Activated CD8-positive, alpha-beta T cell treated with anti-CD3 and anti-CD28 coated beads, Interleukin-2, amount 10 ng/mL, durations not matched to agents 7 days and 5 days (primary cell): ENCODE data around the gene GNG13. TPM values are rescaled to one million over a fixed set of nuclear protein-coding genes. Genes with fewer than 3 reads are reported as not detected.

ENCODE experiments used
- ATAC-seq: fragments of 150-1000 bp; cut with Tn5 transposase; one replicate; pipeline ENCODE4 v1.10.0; 2021; ENCODE audit warnings: moderate library complexity
- CTCF ChIA-PET: fragments of 350-600 bp; sonication (Branson Sonifier 250); formaldehyde crosslinking; loops from one replicate; lab custom pipeline; 2021; ENCODE audit warnings: antibody characterized with exemption; lab: Charles Lee
- POLR2A ChIA-PET: fragments of 350-600 bp; sonication (Branson Sonifier 250); formaldehyde crosslinking; loops from one replicate; lab custom pipeline; 2021; ENCODE audit warnings: antibody characterized with exemption; lab: Charles Lee
- DNase-seq: peaks from one replicate; pipeline ENCODE4 v3.0.0-alpha.2; 2020
- H3K27ac Mint-ChIP-seq: one replicate; pipeline ENCODE4 v1.8.0; 2021; ENCODE audit warnings: mild to moderate bottlenecking, mixed read lengths
- H3K27me3 Mint-ChIP-seq: one replicate; pipeline ENCODE4 v1.8.0; 2021; ENCODE audit warnings: low read depth, mixed read lengths
- H3K36me3 Mint-ChIP-seq: one replicate; pipeline ENCODE4 v1.8.0; 2021; ENCODE audit warnings: low read depth, mixed read lengths
- H3K4me1 Mint-ChIP-seq: one replicate; pipeline ENCODE4 v1.8.0; 2021; ENCODE audit warnings: low read depth, mixed read lengths
- H3K4me3 Mint-ChIP-seq: one replicate; pipeline ENCODE4 v1.8.0; 2021; ENCODE audit warnings: mild to moderate bottlenecking, mixed read lengths
- H3K9me3 Mint-ChIP-seq: one replicate; pipeline ENCODE4 v1.8.0; 2022; ENCODE audit warnings: mixed read lengths; ENCODE audit not compliant: insufficient read depth
- total RNA-seq, 2 experiments: library from RNA; stranded (reverse); gene quantifications; one replicate each; pipeline ENCODE4 v1.2.3, GENCODE V29; 2021

GNG13 gene
- total RNA-seq, 2 experiments from 2014 or later: not detected

DNA sequence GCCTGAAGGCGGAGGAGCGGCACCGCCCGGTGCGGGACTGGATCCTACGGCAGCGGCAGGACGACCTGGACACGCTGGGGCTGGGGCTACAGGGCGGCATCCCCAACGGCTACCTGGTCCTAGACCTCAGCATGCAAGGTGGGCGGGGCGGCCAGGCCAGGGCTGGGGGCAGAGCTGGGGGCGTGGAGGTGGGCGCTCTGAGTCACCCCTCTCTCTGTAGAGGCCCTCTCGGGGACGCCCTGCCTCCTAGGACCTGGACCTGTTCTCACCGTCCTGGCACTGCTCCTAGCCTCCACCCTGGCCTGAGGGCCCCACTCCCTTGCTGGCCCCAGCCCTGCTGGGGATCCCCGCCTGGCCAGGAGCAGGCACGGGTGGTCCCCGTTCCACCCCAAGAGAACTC, 32.1 kb downstream of the GNG13 start:
- Mint-ChIP-seq H3K4me3 (no peak overlapping the region), H3K4me1 (no peaks in the 10 kb centered on the region), H3K9me3 (no peaks in the 10 kb centered on the region), H3K36me3 (no peaks in the 10 kb centered on the region), H3K27me3 (no peaks in the 10 kb centered on the region), H3K27ac (no peak overlapping the region)
- CTCF ChIA-PET: no interaction called here
- no peak for DNase-seq
- no peak for ATAC-seq
- POLR2A ChIA-PET: no interaction called here

DNA sequence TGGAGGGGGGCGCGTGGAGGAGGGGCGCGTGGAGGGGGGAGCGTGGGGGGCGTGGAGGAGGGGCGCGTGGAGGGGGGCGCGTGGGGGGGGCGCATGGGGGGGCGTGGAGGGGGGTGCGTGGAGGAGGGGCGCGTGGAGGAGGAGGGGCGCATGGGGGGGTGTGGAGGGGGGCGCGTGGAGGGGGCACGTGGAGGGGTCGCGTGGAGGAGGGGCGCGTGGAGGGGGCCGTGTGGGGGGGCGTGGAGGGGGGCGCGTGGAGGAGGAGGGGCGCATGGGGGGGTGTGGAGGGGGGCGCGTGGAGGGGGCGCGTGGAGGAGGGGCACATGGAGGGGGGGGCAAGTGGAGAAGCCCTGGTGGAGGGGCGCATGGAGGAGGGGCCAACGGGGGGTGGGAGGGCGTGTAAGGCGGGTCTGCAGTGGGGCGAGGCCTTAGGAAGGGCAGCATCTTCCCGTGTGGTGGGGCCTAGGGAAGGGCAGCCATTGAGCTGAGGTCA, 32.7 kb downstream of the GNG13 start:
- POLR2A ChIA-PET: no interaction called here

DNA sequence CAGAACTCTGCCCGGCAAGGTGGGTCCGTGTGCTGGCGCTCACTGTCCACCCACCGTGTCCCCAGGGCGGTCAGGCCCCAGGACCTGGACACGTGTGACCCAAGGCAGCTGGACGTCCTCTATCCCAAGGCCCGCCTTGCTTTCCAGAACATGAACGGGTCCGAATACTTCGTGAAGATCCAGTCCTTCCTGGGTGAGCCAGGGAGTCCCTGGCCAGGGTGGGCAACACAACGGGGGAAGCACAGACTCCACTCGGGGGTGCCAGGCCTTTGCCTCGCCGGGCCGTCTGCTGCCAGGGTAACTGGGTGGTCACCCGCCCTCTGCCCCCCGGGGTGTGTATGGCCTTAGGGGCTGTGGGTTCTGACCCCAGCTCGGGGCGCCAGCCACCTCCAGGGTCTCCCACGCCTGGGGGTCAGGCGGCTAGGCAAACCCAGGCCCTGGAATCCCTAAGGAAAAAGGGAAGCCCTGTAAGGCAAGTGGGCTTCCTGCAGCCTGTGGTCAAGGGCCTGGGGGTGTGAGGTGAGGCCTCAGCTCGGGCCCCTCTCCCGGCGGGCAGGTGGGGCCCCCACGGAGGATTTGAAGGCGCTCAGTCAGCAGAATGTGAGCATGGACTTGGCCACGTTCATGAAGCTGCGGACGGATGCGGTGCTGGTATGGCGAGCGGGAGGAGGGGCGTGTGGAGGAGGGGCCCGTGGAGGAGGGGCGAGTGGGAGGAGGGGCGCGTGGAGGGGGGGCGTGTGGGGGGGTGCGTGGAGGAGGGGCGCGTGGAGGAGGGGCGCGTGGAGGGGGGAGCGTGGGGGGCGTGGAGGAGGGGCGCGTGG, 33.5 kb downstream of the GNG13 start:
- Mint-ChIP-seq H3K27ac (no peak overlapping the region), H3K4me3 (no peak overlapping the region), H3K9me3 (no peaks in the 10 kb centered on the region), H3K4me1 (no peaks in the 10 kb centered on the region), H3K36me3 (no peaks in the 10 kb centered on the region), H3K27me3 (no peaks in the 10 kb centered on the region)
- ATAC-seq (no peak), DNase-seq (no peak)
- ChIA-PET CTCF (no interaction called here), POLR2A (interaction anchor here (0.7 kb wide), 1 partner anchor 203 kb away, joined by 3 read pairs; no protein-coding TSS in a partner anchor)

More for the DNA sequence above, 32.7 kb downstream of the GNG13 start:
- Mint-ChIP-seq H3K27ac (no peak overlapping the region), H3K36me3 (no peaks in the 10 kb centered on the region), H3K9me3 (no peaks in the 10 kb centered on the region), H3K4me3 (no peak overlapping the region), H3K4me1 (no peaks in the 10 kb centered on the region), H3K27me3 (no peaks in the 10 kb centered on the region)
- ATAC-seq (no peak), DNase-seq (no peak)
- CTCF ChIA-PET: no interaction called here

DNA sequence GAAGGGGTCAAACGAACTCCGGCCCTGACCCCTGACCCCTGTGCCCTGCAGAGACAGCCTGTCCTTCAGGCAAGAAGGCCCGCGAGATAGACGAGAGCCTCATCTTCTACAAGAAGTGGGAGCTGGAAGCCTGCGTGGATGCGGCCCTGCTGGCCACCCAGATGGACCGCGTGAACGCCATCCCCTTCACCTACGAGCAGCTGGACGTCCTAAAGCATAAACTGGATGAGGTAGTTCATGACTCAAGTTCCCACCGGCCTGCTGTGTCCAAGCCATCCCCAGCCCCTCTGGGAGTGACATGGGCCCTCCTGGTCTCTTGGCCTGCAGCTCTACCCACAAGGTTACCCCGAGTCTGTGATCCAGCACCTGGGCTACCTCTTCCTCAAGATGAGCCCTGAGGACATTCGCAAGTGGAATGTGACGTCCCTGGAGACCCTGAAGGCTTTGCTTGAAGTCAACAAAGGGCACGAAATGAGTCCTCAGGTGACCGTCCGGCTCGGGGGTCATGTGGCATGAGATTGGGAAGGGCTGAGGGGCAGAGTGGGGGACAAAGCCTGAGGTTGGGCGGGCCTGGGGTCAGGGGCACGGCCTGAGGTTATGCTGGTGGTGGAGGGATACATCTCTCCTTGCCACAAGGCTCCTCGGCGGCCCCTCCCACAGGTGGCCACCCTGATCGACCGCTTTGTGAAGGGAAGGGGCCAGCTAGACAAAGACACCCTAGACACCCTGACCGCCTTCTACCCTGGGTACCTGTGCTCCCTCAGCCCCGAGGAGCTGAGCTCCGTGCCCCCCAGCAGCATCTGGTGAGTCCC, 34.3 kb downstream of the GNG13 start:
- no peak for ATAC-seq
- Mint-ChIP-seq H3K4me1 (no peaks in the 10 kb centered on the region), H3K27ac (no peak overlapping the region), H3K27me3 (no peaks in the 10 kb centered on the region), H3K9me3 (no peaks in the 10 kb centered on the region), H3K4me3 (no peak overlapping the region), H3K36me3 (no peaks in the 10 kb centered on the region)
- ChIA-PET CTCF (no interaction called here), POLR2A (interaction anchor here (0.7 kb wide), 2 partner anchors 204 to 836 kb away, joined by 3 read pairs; no protein-coding TSS in a partner anchor)
- DNase-seq: no peak

DNA sequence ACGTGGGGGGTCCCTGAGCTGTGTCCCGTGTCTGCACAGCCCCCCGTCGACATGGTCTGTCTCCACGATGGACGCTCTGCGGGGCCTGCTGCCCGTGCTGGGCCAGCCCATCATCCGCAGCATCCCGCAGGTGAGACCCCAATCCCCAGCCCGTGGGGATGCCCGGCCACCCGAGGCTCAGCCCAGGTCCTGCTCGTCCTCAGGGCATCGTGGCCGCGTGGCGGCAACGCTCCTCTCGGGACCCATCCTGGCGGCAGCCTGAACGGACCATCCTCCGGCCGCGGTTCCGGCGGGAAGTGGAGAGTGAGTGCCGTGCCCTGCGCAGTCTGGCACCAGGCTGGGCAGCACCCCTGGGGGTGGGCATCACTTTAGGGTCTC, 35.1 kb downstream of the GNG13 start:
- Mint-ChIP-seq H3K4me1 (no peaks in the 10 kb centered on the region), H3K36me3 (no peaks in the 10 kb centered on the region), H3K4me3 (no peak overlapping the region), H3K27me3 (no peaks in the 10 kb centered on the region), H3K9me3 (no peaks in the 10 kb centered on the region), H3K27ac (no peak overlapping the region)
- no peak for ATAC-seq
- ChIA-PET POLR2A (no interaction called here), CTCF (no interaction called here)
- DNase-seq: no peak

DNA sequence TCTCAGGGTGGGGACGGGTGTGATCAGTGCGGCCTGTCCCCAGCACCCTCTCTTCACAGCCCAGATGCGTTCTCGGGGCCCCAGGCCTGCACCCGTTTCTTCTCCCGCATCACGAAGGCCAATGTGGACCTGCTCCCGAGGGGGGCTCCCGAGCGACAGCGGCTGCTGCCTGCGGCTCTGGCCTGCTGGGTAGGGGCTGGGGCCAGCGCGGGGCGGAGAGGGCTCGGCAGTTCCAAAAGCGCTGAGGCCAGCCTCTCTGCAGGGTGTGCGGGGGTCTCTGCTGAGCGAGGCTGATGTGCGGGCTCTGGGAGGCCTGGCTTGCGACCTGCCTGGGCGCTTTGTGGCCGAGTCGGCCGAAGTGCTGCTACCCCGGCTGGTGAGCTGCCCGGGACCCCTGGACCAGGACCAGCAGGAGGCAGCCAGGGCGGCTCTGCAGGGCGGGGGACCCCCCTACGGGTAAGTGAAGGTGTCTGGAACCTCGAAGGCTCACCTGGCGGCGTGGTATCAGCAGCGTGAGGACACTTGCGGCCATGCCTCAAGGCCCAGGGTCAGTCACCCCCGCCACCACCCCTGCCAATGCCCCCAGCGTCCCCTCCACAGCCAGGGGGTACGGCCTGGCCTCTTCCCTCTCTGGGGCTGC, 35.6 kb downstream of the GNG13 start:
- no peak for DNase-seq
- Mint-ChIP-seq H3K4me1 (no peaks in the 10 kb centered on the region), H3K27me3 (no peaks in the 10 kb centered on the region), H3K4me3 (no peak overlapping the region), H3K27ac (no peak overlapping the region), H3K9me3 (no peaks in the 10 kb centered on the region), H3K36me3 (no peaks in the 10 kb centered on the region)
- POLR2A ChIA-PET: no interaction called here
- CTCF ChIA-PET: no interaction called here
- ATAC-seq: no peak

DNA sequence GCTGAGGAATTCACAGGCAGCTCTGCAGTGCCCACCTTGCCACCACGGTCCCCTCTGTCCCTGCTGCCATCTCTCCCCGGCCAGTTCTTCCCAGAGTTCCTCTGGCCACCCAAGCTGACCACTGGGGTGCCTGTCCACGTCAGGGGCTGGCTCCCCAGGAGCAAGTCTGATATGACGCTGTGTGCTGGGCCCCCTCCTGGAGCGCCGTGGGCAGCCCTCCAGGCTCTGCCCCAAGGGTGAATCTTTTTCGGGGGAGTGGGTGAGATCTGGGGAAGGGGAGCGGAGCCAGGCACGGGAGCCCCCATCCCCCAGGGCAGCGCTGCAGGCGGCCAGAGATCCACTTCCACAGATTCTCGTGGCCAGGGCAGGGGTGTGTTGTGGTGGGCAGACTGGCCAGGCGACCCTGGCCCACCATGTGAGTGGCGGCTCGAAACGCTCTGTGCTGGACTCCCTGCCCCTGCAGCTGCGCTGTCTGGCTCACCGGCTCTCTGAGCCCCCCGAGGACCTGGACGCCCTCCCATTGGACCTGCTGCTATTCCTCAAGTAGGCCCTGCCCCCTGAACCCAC, 36.3 kb downstream of the GNG13 start:
- POLR2A ChIA-PET: no interaction called here
- no peaks in the 10 kb centered on the region for H3K27me3 Mint-ChIP-seq
- CTCF ChIA-PET: no interaction called here
- no peak overlapping the region for H3K4me3 Mint-ChIP-seq
- ATAC-seq (no peak), DNase-seq (no peak)
- H3K27ac Mint-ChIP-seq: no peak overlapping the region
- H3K4me1 Mint-ChIP-seq: no peaks in the 10 kb centered on the region
- H3K9me3 Mint-ChIP-seq: no peaks in the 10 kb centered on the region
- H3K36me3 Mint-ChIP-seq: no peaks in the 10 kb centered on the region

DNA sequence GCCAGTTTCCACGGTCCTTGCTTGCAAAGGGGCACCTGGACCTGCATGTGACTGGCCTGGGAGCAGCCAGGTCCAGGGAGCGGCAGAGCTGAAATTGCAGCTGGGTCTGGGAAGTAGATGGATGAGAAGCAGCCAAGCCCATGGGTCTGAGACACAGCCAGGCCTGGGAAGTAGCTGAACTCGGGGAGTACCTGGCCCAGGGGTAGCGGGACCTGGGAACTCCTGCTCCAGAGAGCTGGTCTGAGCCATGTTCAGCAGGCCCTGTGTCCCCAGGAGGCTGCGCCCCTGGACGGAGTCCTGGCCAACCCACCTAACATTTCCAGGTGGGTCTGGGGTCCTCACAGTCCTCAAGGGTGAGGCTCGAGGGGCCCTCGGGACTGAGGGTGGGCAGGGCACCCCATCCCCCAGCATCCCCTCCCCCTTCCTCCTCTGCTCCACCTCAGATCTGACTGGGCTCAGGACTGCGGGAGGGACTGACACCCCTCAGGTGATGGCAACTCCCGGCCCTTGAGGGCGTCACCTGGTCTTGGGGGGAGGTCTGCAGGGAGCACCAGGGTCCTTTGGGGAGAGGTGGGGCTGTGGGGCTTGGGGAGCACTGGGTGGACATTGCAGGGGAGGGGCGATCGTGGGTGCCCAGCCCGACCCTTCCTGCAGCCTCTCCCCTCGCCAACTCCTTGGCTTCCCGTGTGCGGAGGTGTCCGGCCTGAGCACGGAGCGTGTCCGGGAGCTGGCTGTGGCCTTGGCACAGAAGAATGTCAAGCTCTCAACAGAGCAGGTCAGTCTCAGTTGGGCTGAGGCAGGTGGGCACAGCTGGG, 37.0 kb downstream of the GNG13 start:
- H3K4me1 Mint-ChIP-seq: no peaks in the 10 kb centered on the region
- POLR2A ChIA-PET: no interaction called here
- H3K27ac Mint-ChIP-seq: no peak overlapping the region
- no peaks in the 10 kb centered on the region for H3K36me3 Mint-ChIP-seq
- peak; percentile 17 for ATAC-seq
- no peaks in the 10 kb centered on the region for H3K9me3 Mint-ChIP-seq
- DNase-seq: no peak
- H3K27me3 Mint-ChIP-seq: no peaks in the 10 kb centered on the region
- CTCF ChIA-PET: no interaction called here
- H3K4me3 Mint-ChIP-seq: no peak overlapping the region

DNA sequence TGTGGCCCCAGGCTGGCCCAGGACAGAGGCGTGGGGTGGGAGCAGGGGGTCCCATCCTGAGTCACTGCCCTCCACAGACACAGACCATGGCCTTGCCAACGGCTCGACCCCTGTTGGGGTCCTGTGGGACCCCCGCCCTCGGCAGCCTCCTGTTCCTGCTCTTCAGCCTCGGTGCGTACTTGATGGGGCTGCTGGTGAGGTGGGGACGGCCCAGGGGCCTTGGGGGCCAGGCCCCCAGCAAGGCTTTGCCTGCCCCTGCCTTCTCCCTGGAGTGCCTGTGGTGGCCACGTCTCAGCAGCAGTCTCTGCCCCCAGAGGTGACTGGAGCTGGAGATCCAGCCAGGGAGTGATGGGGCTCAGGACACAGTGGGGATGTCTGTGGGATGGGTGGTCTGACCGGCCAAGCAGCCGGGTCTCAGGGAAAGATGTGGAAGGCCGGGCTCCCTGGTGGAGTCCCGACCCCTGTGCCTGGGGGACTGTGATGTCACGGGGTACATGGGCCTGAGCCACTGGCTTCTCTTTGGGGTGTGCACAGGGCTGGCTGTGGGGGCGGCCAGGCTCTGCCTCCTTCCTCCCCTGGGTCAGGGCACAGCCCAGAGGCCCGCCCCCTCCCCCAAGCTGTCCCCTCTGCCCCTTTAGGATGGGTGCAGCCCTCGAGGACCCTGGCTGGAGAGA, 37.8 kb downstream of the GNG13 start:
- peaks cover 2% of the 10 kb centered on the region for H3K4me1 Mint-ChIP-seq
- peaks cover 1% of the 10 kb centered on the region for H3K27me3 Mint-ChIP-seq
- H3K36me3 Mint-ChIP-seq: no peaks in the 10 kb centered on the region
- no peak for ATAC-seq
- no peak overlapping the region for H3K27ac Mint-ChIP-seq
- no peak overlapping the region for H3K4me3 Mint-ChIP-seq
- ChIA-PET POLR2A (no interaction called here), CTCF (no interaction called here)
- no peaks in the 10 kb centered on the region for H3K9me3 Mint-ChIP-seq
- DNase-seq: no peak

DNA sequence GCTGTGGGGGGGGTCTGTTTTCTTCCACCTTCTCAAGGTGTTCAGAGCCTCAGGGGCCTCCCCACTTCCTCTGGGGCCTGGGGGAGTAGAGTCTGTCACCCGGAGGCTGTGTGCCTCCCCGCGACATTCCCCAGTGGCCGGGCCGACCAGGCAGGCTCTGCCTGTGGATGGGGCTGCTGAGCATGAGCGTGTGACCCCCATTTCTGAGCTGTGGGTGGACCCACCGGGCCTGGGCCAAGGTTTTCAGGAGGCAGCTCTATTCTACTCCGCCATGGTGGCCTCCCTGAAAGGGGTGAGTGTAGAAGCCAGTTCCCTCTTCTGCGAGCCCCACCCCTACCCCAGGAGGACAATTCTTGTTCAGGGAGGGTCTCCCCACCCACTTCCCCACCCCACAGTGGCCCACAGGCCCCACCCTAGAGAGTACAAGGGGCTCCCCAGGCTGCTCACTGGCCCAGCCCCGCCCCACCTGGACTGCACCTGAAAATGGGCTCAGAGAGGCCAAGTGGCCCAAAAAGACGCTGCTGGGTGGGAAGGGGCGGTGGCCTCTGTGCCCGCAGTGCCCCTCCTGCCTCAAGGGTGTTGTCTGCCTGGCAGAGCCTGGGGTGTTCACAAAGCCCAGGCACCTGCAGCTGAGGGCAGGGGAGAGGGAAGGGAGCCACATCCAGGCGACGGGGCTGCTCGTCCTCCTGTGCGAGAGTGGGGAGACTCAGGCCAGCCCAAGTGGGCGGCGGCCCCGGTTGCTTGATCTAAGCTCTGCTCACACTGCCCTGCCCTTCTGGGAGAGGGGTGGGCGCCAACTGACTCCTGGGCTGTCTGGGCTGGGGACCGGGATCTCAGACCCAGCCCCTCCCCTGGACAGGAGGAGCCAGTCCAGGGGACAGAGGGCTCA, 38.7 kb downstream of the GNG13 start:
- Mint-ChIP-seq H3K4me3 (no peak overlapping the region), H3K27ac (no peak overlapping the region), H3K4me1 (peaks cover 5% of the 10 kb centered on the region), H3K27me3 (peaks cover 4% of the 10 kb centered on the region), H3K9me3 (no peaks in the 10 kb centered on the region), H3K36me3 (no peaks in the 10 kb centered on the region)
- DNase-seq (no peak), ATAC-seq (no peak)
- CTCF ChIA-PET: no interaction called here
- POLR2A ChIA-PET: no interaction called here
